HTR-8/SVneo (cell line): ENCODE data around the gene TFIP11.

Source experiments
- DNase-seq: peaks from one replicate; pipeline ENCODE4 v3.0.0; 2011; ENCODE audit warnings: low spot score, mixed read lengths; ENCODE audit not compliant: insufficient read length
- FAIRE-seq: peaks from 2 replicates; lab custom pipeline; 2011; peaks lifted over from hg19 to GRCh38; lab: Jason Lieb, UNC

TFIP11 gene

DNA sequence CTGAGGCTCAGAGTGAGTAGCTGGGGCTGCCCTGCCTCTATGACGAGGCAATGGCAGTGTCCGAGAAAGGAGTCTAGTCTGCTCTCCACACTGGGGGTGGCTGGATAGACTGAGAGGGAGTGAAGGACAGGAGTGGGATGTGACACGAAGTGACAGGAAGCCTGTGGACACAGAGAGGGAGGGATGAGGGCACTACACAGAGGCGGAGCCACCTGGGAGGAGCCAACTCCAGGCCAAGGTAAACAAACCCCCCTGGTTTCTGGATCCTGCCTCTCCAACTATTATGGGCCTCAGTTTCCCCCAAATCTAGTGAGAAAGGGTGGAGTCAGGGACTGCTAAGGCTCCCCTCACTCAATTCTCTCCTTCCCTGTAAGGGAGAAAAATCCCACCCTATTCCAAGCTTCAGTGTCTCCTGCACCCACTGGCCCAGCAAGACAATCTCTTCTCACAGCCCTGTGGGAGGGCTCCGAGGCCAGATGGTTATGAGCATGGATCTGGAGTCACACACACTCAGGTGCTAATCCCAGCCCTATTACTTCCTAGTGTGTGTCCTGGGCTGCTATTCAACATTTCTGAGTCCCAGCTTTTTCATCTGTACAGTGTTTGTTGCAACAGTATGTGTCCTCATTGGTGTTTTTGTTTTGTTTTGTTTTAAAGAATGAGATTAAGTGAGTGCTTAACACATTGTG is 58.3 kb downstream of the TFIP11 start:
- FAIRE-seq (no peak), DNase-seq (no peak)

DNA sequence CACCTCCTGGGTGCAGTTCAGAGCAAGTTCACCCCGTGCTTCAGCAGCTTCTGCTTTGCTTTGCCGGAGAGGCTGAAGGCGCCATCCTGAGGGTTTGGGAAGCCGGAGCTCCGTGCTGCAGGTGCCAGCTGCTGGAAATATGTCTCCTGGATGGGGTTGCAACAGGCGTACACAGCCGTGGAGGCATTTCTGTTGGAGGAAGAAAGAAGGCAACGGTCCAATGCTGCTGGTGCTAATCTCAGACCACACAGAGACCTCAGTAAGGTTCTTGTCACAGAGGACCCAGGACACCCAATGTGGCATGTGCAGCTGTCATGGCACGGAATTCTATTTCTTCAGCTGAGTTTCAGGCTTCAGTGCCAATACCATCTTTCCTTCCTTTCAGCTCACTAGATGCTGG is 59.1 kb downstream of the TFIP11 start:
- DNase-seq (no peak), FAIRE-seq (no peak)

DNA sequence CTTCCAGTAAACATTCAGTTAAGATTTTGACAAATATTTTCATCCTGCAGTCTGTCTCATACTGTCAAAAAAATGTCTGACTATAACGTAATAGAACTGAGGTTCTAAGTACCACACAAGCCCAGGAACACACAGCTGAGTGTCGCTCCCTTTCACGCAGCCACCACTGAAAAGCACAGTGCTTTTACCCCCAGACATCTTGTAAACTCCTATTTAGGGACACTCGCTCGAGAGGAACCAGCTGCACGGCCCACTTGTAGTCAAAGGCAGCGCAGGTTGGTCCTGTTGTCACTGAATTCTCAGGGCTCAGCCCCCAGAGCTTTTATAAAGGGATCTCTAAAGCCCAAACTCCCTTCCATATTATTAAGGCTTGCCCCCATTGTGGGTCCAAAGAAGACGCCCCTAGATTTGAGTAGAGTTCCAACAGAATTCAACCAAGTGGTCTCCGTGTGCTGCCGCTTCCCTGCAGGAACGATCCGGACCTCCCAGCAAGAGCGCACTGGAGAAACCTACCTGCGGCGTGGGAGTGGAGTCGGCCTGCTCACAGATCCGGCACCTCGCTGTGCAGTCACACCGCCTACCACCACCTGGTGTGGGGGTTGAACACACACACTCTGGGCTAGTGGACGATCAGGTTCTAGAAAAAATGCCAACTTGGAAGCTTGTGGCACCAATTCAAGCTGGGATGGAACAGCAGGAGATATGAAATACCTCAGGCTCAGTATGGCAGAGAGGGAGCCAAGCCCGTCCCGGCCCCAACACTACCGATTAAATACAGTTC is 59.8 kb downstream of the TFIP11 start:
- no peak for FAIRE-seq
- DNase-seq: no peak

- no peak for FAIRE-seq
- no peak for DNase-seq
Measured at GRCh38 chr22:26450453-26451185, 61.7 kb downstream of the TFIP11 start.

- FAIRE-seq (no peak), DNase-seq (no peak)
Measured at GRCh38 chr22:26448941-26449340, 63.3 kb downstream of the TFIP11 start.

DNA sequence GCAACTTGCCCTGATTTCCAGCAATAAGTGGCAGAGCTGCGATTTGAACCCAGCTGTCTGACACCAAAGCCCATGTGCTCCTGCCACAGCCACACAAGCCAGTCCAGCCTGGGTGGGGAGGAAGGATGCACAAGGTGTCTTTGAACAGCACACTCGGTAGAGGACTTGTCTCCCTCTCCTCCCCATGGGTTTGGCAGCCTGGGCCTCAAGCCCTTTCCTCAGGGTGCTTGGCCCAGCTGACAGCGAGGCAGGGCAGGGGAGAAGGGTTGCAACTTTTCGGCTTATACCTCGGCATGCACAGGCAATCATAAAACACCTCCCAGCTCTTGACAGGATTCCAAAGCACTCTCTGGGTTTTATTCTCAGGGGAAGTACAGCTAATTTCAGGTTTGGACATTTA is 63.9 kb downstream of the TFIP11 start:
- FAIRE-seq (no peak), DNase-seq (no peak)

- FAIRE-seq: no peak
- DNase-seq: no peak
Measured at GRCh38 chr22:26447584-26448329, 64.5 kb downstream of the TFIP11 start.

DNA sequence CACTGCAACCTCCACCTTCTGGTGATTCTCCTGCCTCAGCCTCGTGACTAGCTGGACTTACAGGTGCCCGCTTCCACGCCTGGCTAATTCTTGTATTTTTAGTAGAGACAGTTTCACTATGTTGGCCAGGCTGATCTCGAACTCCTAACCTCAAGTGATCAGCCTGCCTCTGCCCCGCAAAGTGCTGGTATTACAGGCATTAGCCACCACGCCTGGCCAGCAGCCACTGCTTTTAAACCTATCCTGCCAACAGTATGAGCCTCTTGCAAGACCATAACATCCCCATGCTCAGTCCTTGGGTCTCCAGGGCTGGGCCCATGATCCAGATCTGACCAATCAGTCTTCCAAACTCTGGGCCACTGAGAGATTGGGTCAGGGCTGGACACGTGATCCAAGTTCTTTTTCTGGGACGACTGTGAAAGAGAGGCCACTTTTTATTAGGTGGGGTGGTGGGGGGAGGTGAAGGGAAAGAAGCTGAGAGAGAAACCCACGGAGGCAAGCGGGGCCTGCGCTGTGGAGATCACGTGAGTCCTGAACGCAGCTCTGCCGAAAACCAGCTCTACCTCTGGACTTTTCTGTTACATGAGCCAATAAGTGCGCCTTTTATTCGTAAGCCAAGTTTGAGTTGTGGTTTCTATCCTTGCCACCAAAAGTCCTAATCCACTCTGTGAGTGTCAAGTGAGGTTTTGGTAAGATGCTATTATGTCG is 65.3 kb downstream of the TFIP11 start:
- no peak for DNase-seq
- FAIRE-seq: no peak

GRCh38 chr22:26445577-26446275 is 66.5 kb downstream of the TFIP11 start:
- FAIRE-seq (no peak), DNase-seq (no peak)

GRCh38 chr22:26444777-26445176 is 67.5 kb downstream of the TFIP11 start:
- FAIRE-seq (no peak), DNase-seq (no peak)

- DNase-seq: no peak
- no peak for FAIRE-seq
Measured at GRCh38 chr22:26443901-26444690, 68.2 kb downstream of the TFIP11 start.

GRCh38 chr22:26442086-26442756 is 70.1 kb downstream of the TFIP11 start:
- DNase-seq (no peak), FAIRE-seq (no peak)
